ENCODE measurements around the gene PROX2.

DNA sequence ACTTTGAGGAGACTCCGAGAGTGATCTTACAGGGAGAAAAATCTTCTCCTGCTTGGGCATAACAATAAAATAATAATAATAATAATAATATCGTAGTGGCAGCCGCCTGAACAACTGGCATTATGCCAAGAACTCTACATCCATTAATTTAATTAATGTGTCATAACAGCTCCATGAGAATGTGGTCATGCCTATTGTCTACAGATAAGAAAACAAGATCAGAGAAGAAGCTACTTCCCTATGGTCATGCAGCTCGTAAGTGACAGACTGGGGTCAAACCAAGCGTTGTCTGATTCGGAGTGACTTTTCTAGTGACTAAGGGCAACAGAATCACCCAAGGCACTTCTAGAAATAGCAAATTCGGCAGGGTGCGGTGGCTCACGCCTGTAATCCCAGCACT, 11.7 kb downstream of the PROX2 start:
- TF ChIP-seq CTCF (IDR thresholded peaks at IDR 0.05), result no peak
- no peak for TF ChIP-seq ZFX (IDR thresholded peaks at IDR 0.05; ENCODE audit: borderline replicate concordance)
